Mucosa of stomach (tissue), 1 donor: ENCODE results near the gene TMEM240.
"Not testable (repeated sequence)": the region's sequence is repeated elsewhere in the genome, so short reads cannot be mapped to it uniquely, and the experiment has no call there.

Source experiments
- H3K27me3 ChIP-seq: one replicate; pipeline ENCODE4 v1.7.0; 2013; ENCODE audit warnings: mild to moderate bottlenecking, low read length; ENCODE audit not compliant: control insufficient read depth, insufficient read depth
- H3K36me3 ChIP-seq: one replicate; pipeline ENCODE4 v1.7.0; 2013; ENCODE audit warnings: low read length; ENCODE audit not compliant: control insufficient read depth, insufficient read depth
- H3K4me1 ChIP-seq: one replicate; pipeline ENCODE4 v1.7.0; 2013; ENCODE audit warnings: mild to moderate bottlenecking, low read length; ENCODE audit not compliant: control insufficient read depth, insufficient read depth
- H3K4me3 ChIP-seq: one replicate; pipeline ENCODE4 v1.7.0; 2013; ENCODE audit warnings: low read length
- H3K9ac ChIP-seq: one replicate; pipeline ENCODE4 v1.7.0; 2013; ENCODE audit warnings: mild to moderate bottlenecking, low read length, moderate library complexity
- H3K9me3 ChIP-seq: one replicate; pipeline ENCODE4 v1.7.0; 2013; ENCODE audit warnings: mild to moderate bottlenecking, low read length, moderate library complexity; ENCODE audit not compliant: control insufficient read depth
- donor health status: Pancreatic carcinoma.

TMEM240 gene

DNA sequence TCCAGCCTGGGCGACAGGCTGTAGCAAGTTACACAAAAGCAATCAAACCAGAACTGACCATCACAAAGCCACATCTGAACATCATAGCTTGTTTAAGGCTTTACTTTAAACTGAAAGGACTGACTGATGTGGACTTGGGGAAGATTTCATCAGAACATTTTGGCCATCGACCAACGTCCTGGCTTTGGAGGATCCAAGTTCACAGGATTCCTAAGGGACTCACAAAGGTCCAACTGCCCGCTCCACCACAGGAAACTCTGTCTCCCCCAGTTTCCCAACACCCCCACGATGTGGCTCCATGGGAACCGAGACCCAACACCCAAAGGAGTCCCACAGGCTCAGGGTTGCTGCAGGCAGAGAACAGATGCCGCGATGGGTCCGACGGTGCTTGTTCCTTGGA, 24.9 kb upstream of the TMEM240 start:
- Histone ChIP-seq H3K9me3 (no peaks in the 10 kb centered on the region), H3K27me3 (no peaks in the 10 kb centered on the region), H3K36me3 (peaks cover 27% of the 10 kb centered on the region), H3K9ac (no peak overlapping the region), H3K4me3 (no peak overlapping the region), H3K4me1 (peaks cover 7% of the 10 kb centered on the region)

DNA sequence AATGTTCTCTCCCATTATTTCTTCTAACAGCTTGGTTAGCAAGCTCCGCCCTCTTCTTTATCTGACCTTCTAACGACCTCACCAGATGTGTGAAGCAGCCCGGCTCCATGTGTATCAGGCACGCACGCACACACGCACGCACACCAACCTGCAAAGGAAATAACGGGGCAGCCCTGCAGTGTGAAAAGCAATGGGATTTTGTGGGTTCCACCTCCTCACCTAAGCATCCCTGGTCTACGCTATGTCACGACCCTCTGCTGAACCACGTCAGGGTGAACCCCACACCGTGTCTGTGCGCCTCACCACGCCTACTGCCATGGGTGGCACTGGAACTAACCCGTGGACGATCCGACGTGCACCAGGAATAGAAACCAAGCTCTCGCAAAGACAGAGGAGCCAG, 23.8 kb upstream of the TMEM240 start:
- Histone ChIP-seq H3K4me1 (peaks cover 7% of the 10 kb centered on the region), H3K9me3 (no peaks in the 10 kb centered on the region), H3K9ac (no peak overlapping the region), H3K27me3 (no peaks in the 10 kb centered on the region), H3K36me3 (peaks cover 27% of the 10 kb centered on the region), H3K4me3 (no peak overlapping the region)

DNA sequence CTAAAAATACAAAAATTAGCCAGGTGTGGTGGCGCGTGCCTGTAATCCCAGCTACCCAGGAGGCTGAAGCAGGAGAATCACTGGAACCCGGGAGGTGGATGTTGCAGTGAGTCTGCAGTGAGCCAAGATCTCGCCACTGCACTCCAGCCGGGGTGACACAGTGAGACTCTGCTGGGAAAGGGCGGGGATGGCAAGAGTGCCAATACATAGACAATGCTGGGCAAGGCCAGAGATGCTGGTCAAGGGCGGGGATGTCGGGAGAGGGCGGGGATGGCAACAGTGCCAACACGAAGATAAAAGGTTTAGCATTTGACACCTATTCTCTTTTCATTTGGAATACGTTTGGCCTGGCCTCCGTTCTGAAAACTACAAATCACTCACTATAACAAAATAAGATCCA, 23.3 kb upstream of the TMEM240 start:
- Histone ChIP-seq H3K4me3 (no peak overlapping the region), H3K27me3 (no peaks in the 10 kb centered on the region), H3K9ac (no peak overlapping the region), H3K36me3 (peaks cover 27% of the 10 kb centered on the region), H3K9me3 (no peaks in the 10 kb centered on the region), H3K4me1 (peaks cover 7% of the 10 kb centered on the region)

DNA sequence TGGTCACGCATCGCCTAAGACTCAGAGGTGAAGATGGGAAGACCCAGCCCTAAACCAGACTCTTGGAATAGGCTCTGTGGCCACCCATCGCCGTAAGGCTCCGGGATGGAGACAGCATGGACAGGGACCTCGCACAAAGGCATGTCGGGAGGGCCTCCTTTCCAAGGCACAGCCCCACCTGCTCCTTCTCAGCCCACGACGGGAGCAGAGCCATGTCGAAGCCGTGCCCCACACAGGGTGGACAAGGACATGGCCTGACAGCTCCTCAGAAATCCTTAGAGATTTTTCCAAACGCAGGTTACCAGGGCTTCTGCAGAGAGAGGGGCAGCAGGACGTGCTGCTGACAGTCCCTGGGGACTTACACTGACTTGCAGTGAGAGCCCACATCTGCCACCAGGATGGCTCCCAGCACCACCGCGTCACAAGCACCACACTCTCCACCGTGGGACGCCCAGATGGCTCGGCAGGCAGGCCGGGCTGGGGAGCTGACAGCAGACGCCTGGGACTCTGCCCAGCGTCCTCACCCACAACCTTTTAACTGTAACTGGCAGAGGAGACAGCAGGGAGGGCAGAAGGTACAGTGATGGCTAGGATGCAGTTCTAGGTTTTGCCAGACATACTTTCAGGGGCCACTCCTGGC, 22.3 kb upstream of the TMEM240 start:
- H3K9ac ChIP-seq: no peak overlapping the region
- H3K4me1 ChIP-seq: peaks cover 7% of the 10 kb centered on the region
- peaks cover 27% of the 10 kb centered on the region for H3K36me3 ChIP-seq
- no peaks in the 10 kb centered on the region for H3K27me3 ChIP-seq
- H3K4me3 ChIP-seq: no peak overlapping the region
- H3K9me3 ChIP-seq: no peaks in the 10 kb centered on the region

DNA sequence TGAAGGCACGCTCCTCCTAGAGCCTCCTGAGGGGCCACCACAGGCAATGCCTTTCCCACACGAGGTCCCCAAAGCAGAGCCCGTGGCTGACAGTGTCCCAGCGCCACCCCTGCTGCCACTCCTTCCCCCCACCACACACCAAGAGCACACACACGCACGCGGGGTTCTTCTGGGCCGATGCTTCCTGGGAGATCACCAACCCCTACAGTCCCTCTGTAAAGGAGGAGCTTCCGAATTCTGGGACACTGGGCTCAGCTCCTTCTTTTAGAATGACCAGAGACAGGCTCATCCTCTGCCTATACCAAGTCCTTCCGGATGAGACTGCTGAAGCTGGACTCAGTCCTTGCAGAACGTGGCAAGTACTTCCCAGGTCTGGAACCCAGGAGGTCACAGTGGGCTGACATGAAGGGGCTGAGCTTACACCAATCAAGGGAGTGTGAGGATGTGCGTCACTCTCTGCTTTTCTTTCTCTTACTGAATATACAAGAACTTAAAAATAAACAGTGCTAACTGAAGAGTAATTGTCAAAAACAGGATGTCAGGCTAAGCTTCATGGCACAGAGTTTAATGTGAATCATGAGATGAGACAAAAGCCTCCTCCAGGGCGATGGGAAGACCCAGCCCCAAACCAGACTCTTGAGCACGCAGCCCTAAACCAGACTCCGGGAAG, 21.5 kb upstream of the TMEM240 start:
- Histone ChIP-seq H3K9me3 (no peaks in the 10 kb centered on the region), H3K4me1 (peaks cover 7% of the 10 kb centered on the region), H3K27me3 (no peaks in the 10 kb centered on the region), H3K36me3 (peaks cover 27% of the 10 kb centered on the region), H3K9ac (no peak overlapping the region), H3K4me3 (no peak overlapping the region)

DNA sequence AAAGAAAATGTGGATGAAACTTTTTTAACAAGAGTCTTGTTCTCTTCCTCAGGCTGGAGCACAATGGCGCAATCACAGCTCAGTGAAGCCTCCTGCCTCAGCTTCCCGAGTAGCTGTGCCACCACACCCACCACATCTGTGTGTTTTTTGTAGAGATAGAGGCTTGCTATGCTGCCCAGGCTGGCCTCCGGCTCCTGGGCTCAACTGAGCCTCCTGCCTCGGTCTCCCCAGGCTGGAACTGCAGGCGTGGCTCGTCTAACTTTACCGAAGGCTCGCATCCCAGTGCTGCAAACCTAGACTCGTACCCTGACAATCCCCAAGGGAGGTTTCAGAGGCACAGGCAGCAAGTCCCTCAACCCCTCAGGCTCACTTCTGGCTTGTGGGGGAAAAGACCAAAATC, 19.8 kb upstream of the TMEM240 start:
- peaks cover 7% of the 10 kb centered on the region for H3K4me1 ChIP-seq
- H3K9me3 ChIP-seq: no peaks in the 10 kb centered on the region
- peaks cover 27% of the 10 kb centered on the region for H3K36me3 ChIP-seq
- no peak overlapping the region for H3K4me3 ChIP-seq
- H3K9ac ChIP-seq: no peak overlapping the region
- H3K27me3 ChIP-seq: no peaks in the 10 kb centered on the region

DNA sequence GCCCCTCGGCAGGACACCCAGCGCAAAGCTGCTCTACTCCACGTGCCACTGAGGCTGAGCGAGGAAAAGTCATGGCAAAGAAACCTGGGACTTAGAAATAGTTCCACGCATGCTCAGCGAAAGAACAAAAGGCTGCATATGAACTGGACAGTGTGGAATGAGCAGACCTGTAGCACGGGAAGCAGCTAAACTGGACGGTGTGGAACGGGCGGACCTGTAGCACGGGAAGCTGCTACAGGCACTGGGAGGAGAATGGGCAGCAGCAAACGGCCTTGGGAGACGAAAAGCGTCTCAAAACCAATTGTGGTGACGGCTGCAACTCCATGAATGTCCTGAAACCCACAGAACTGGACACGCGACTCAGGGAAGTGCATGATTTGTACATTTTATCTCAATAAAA, 18.6 kb upstream of the TMEM240 start:
- Histone ChIP-seq H3K36me3 (peaks cover 21% of the 10 kb centered on the region), H3K4me3 (no peak overlapping the region), H3K4me1 (peaks cover 10% of the 10 kb centered on the region)

DNA sequence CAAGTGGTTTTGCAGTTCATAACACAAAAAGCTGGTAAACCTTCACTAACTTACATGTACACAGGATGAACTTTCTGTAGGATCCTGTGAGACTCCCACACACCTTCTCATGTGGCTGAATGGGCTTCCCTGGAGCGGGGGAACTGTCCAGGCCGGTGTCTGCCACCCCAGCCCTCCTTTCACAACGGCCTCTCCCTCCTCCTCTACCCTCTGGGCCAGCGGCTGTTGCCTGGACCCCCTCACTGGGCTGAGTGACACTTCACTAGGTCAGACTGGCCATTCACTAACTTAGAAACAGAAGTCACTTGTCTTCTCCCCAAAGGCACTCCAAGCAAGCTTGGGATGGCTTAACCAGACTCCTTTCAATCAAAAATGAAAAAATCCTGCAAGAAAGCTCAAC, 18.2 kb upstream of the TMEM240 start:
- H3K36me3 ChIP-seq: peaks cover 21% of the 10 kb centered on the region
- no peak overlapping the region for H3K4me3 ChIP-seq
- H3K9ac ChIP-seq: no peak overlapping the region

More for the DNA sequence above, 18.6 kb upstream of the TMEM240 start:
- Histone ChIP-seq H3K27me3 (no peaks in the 10 kb centered on the region), H3K9me3 (no peaks in the 10 kb centered on the region), H3K9ac (no peak overlapping the region)

DNA sequence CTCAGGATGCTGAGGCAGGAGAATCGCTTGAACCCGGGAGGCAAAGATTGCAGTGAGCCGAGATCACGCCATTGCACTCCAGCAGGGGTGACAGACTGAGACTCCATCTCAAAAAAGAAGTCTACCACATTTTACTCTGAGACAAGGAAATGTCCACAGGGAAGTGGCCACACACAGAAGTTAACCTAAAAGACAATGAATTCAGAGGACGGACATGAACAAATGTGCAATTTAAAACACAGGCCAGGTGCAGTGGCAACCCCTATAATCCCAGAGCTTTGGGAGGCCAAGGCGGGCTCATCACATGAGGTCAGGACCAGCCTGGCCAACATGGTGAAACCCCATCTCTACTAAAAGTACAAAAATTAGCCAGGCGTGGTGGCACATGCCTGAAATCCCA, 17.3 kb upstream of the TMEM240 start:
- not testable (repeated sequence) for H3K4me3 ChIP-seq, H3K9ac ChIP-seq, H3K4me1 ChIP-seq, H3K27me3 ChIP-seq, H3K9me3 ChIP-seq
- peaks cover 15% of the 10 kb centered on the region for H3K36me3 ChIP-seq

More for the DNA sequence above, 18.2 kb upstream of the TMEM240 start:
- Histone ChIP-seq H3K4me1 (peaks cover 5% of the 10 kb centered on the region), H3K27me3 (no peaks in the 10 kb centered on the region), H3K9me3 (no peaks in the 10 kb centered on the region)

DNA sequence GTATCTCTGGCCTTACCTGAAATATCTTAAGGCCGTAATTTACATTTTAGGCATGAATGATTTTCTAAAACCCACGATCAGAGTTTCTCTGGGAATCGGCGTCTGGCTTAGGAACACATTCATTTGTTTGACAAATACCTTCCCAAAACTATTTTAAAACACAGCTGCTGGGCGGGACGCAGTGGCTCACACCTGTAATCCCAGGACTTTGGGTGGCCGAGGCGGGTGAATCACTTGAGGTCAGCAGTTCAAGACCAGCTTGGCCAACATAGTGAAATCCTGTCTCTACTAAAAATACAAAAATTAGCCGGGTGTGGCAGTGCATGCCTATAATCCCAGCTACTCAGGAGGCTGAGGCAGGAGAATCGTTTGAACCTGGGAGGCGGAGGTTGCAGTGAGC, 16.5 kb upstream of the TMEM240 start:
- H3K4me1 ChIP-seq, H3K4me3 ChIP-seq, H3K9me3 ChIP-seq, H3K27me3 ChIP-seq, H3K9ac ChIP-seq, H3K36me3 ChIP-seq: not testable (repeated sequence)

DNA sequence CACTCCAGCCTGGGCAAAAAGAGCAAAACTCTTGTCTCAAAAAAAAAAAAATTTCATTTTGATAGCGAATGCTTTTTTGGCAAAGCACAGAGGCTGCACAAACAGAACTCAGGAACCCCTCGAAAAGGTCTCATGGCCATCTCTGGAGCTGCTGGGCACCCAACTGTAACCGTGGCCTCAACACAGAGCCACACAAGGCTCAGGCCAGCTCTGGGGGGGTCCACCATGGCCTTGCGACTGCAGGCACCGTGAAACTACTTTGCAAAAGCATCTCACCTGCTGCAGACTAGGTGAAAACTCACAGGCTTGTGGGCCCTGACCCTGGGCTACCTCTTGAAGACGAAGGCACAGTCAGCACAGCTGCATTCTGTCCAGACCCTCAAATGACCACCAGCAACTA, 16.1 kb upstream of the TMEM240 start:
- Histone ChIP-seq H3K9me3 (no peaks in the 10 kb centered on the region), H3K9ac (no peak overlapping the region)

DNA sequence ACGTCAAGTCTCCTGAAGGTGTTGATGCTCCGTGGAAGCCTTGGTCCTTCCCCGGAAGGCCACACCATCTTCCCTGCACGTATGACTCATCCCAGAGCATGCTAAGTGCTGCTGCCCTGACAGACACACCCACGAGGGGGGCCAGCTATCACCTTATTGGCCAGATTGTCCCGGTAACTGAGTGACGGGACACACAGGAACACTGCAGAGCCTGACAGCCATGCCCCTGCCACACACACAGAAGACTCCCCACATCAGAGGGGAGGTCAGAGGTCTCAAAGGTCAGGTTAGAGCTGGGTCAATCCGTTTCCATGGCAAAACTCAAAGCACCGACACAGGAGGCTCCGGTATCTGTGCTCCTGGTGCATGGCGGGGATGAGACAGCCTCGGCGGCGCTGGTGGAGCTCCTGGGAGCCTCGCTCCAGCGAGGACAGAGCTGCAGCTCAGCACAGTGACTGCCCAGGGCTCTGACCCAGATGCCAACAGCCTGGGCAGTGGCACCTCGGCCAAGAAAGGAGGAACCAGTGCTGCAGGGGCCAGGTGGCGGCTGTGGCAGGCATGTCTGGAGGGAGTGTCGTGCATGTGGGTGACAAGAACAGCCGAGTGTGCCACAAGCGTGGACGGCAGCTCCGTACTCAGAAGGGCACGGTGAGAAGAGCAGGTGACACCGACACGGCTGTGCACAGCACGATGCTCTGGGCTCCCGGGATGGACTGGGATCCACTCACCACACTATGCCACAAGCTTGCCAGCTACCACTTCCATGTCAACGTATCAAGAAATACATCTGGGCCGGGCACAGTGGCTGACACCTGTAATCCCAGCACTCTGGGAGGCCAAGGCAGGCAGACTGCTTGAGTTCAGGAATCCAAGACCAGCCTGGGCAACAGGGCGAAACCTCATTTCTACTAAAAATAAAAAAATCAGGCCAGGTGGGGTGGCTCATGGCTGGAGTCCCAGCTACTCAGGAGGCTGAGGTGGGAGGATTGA, 14.8 kb upstream of the TMEM240 start:
- H3K9ac ChIP-seq: no peak overlapping the region
- H3K27me3 ChIP-seq: no peaks in the 10 kb centered on the region
- H3K36me3 ChIP-seq: no peaks in the 10 kb centered on the region
- peaks cover 4% of the 10 kb centered on the region for H3K4me1 ChIP-seq
- H3K9me3 ChIP-seq: no peaks in the 10 kb centered on the region
- no peak overlapping the region for H3K4me3 ChIP-seq

More for the DNA sequence above, 16.1 kb upstream of the TMEM240 start:
- peaks cover 3% of the 10 kb centered on the region for H3K36me3 ChIP-seq
- H3K4me1 ChIP-seq: peaks cover 4% of the 10 kb centered on the region
- no peak overlapping the region for H3K4me3 ChIP-seq
- no peaks in the 10 kb centered on the region for H3K27me3 ChIP-seq
